Measurements from ENCODE around the gene BMPER.

BMPER gene

DNA sequence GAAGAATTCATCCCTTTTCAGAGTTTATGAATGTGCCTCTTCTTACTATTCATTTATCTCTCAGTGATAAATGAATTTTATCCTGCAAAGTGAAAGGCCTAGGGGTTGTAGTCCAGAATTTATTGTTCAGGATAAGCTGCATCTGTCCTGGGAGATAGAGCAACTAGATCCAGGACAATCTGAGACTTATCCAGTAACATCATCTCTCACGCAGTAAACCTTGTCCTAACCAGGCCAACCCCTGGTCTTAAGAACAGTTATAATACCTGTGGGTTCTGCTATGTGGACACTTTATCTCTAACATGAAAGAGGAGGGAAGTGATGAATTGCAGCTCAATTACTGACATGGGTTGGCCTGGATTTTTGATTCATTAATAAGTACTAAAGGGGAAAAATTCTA is 287.6 kb downstream of the BMPER start (continued):
- TF ChIP-seq, protein P1, sequence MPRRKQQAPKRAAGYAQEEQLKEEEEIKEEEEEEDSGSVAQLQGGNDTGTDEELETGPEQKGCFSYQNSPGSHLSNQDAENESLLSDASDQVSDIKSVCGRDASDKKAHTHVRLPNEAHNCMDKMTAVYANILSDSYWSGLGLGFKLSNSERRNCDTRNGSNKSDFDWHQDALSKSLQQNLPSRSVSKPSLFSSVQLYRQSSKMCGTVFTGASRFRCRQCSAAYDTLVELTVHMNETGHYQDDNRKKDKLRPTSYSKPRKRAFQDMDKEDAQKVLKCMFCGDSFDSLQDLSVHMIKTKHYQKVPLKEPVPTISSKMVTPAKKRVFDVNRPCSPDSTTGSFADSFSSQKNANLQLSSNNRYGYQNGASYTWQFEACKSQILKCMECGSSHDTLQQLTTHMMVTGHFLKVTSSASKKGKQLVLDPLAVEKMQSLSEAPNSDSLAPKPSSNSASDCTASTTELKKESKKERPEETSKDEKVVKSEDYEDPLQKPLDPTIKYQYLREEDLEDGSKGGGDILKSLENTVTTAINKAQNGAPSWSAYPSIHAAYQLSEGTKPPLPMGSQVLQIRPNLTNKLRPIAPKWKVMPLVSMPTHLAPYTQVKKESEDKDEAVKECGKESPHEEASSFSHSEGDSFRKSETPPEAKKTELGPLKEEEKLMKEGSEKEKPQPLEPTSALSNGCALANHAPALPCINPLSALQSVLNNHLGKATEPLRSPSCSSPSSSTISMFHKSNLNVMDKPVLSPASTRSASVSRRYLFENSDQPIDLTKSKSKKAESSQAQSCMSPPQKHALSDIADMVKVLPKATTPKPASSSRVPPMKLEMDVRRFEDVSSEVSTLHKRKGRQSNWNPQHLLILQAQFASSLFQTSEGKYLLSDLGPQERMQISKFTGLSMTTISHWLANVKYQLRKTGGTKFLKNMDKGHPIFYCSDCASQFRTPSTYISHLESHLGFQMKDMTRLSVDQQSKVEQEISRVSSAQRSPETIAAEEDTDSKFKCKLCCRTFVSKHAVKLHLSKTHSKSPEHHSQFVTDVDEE (CRISPR knock-in tag; IDR thresholded peaks at IDR 0.05) = no peak
- TF ChIP-seq ISL1 (CRISPR knock-in tag; IDR thresholded peaks at IDR 0.05) (no peak), ARNTL (CRISPR knock-in tag; IDR thresholded peaks at IDR 0.05; ENCODE audit: borderline replicate concordance, low read depth) (no peak), SNAI2 (CRISPR knock-in tag; IDR thresholded peaks at IDR 0.05) (no peak), ZC3H10 (CRISPR knock-in tag; IDR thresholded peaks at IDR 0.05) (no peak), ZFP3 (CRISPR knock-in tag; IDR thresholded peaks at IDR 0.05) (no peak), ZNF565 (CRISPR knock-in tag; conservative IDR thresholded peaks at IDR 0.05; ENCODE audit: low read depth) (no peak)

DNA sequence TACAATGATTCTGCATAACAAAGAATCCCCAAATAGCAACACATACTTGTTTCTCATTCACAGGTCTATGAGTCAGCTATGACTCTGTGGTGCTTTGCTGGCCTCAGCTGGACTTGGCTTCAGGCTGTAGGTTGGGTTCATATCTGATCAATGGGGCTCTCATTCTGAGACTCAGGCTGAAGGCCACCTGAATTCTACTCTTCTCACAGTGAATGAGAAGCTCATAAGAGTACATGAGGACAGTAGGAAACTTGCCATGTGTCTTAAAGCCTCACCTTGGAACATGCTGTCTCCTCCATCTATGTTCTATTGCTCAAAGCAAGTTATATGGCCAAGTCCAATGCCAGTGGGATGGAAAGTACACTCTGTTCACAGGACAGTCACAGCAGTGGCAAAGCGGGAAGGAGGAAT is 292.9 kb downstream of the BMPER start:
- TF ChIP-seq SNAI2 (CRISPR knock-in tag; IDR thresholded peaks at IDR 0.05) (no peak), ZNF70 (CRISPR knock-in tag; IDR thresholded peaks at IDR 0.05) (no peak), CSDC2 (CRISPR knock-in tag; IDR thresholded peaks at IDR 0.05) (no peak), ZNF565 (CRISPR knock-in tag; conservative IDR thresholded peaks at IDR 0.05; ENCODE audit: low read depth) (no peak), PPARA (CRISPR knock-in tag; IDR thresholded peaks at IDR 0.05; ENCODE audit: borderline replicate concordance) (no peak), GLIS3 (CRISPR knock-in tag; IDR thresholded peaks at IDR 0.05) (no peak), ZFP3 (CRISPR knock-in tag; IDR thresholded peaks at IDR 0.05) (no peak), ZNF8 (CRISPR knock-in tag; IDR thresholded peaks at IDR 0.05) (no peak), TOX (CRISPR knock-in tag; IDR thresholded peaks at IDR 0.05; ENCODE audit: borderline replicate concordance) (no peak), RARB (CRISPR knock-in tag; IDR thresholded peaks at IDR 0.05) (no peak), BACH2 (CRISPR knock-in tag; IDR thresholded peaks at IDR 0.05; ENCODE audit: borderline replicate concordance) (no peak), ESRRG (CRISPR knock-in tag; IDR thresholded peaks at IDR 0.05) (no peak), ARNTL (CRISPR knock-in tag; IDR thresholded peaks at IDR 0.05; ENCODE audit: borderline replicate concordance, low read depth) (no peak), OSR1 (CRISPR knock-in tag; IDR thresholded peaks at IDR 0.05) (no peak), TCF4 (CRISPR knock-in tag; IDR thresholded peaks at IDR 0.05; ENCODE audit: borderline replicate concordance) (no peak), ZC3H10 (CRISPR knock-in tag; IDR thresholded peaks at IDR 0.05) (no peak), ISL1 (CRISPR knock-in tag; IDR thresholded peaks at IDR 0.05) (no peak)
- TF ChIP-seq, protein P2, sequence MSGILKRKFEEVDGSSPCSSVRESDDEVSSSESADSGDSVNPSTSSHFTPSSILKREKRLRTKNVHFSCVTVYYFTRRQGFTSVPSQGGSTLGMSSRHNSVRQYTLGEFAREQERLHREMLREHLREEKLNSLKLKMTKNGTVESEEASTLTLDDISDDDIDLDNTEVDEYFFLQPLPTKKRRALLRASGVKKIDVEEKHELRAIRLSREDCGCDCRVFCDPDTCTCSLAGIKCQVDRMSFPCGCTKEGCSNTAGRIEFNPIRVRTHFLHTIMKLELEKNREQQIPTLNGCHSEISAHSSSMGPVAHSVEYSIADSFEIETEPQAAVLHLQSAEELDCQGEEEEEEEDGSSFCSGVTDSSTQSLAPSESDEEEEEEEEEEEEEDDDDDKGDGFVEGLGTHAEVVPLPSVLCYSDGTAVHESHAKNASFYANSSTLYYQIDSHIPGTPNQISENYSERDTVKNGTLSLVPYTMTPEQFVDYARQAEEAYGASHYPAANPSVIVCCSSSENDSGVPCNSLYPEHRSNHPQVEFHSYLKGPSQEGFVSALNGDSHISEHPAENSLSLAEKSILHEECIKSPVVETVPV (CRISPR knock-in tag; IDR thresholded peaks at IDR 0.05) = no peak
- TF ChIP-seq, protein P1 (CRISPR knock-in tag; IDR thresholded peaks at IDR 0.05) = no peak
- TF ChIP-seq, protein P3, sequence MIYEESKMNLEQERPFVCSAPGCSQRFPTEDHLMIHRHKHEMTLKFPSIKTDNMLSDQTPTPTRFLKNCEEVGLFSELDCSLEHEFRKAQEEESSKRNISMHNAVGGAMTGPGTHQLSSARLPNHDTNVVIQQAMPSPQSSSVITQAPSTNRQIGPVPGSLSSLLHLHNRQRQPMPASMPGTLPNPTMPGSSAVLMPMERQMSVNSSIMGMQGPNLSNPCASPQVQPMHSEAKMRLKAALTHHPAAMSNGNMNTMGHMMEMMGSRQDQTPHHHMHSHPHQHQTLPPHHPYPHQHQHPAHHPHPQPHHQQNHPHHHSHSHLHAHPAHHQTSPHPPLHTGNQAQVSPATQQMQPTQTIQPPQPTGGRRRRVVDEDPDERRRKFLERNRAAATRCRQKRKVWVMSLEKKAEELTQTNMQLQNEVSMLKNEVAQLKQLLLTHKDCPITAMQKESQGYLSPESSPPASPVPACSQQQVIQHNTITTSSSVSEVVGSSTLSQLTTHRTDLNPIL (CRISPR knock-in tag; IDR thresholded peaks at IDR 0.05; ENCODE audit: low read depth) = no peak
- ATAC-seq = no peak

Measured in SK-N-SH treated with all-trans-retinoic acid at 6 μM for 48 hours (cell line).